ENCODE data around the gene EBF3. TPM values are rescaled to one million over a fixed set of nuclear protein-coding genes. Genes with fewer than 3 reads are reported as not detected.

EBF3 gene
- total and polyA plus RNA-seq, 7 donors, result 1.2 to 8.9 (median 4.5) TPM; not detected in 1

DNA sequence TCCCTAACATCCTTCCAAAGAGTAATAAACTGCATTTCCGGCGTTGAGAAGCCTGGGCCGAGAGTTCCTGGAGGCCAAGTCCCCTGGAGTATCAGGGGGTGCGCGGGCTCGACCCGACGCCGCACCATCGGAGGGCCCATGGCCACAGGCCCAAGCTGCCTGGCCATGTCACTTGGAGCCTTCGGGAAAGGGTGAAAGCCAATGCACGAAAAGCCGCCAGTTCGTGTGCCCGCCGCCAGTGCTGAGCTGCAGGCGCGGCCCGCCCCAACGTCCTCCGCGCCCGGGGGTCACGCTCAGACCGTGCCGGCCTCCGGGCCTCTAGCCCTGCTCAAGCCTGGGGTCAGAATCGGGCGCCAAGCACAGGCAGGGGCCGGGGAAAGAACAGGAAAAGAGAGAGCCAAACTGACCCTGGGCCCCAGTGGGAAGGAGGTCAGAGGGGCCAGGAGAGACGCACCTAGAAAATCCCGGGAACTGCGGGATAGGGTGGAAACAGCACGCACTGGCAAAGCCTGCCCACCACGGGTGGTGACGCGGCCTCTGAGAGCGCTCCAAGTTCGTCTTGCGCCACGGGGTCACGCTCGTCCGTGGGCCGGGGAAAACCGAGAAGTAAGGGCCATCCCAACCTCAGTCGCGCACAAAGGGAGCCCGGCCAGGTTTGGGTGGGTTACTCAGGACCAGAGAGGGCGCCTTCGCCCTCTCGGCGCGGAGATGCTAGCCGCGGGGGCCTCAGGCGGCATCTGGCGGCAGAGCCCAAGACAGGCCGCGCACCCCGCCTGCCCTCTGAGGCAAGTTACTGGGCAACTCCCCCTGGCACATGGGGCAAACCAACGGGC lies 4.2 kb upstream of the EBF3 start:
- no peaks in the 10 kb centered on the region for H3K36me3 ChIP-seq
- peaks cover 0 to 83% (median 76%) of the 10 kb centered on the region in 4 donors for H3K4me1 ChIP-seq
- H3K4me3 ChIP-seq, result no peak overlapping the region
- H3K27me3 ChIP-seq, result peaks cover 83 to 98% (median 86%) of the 10 kb centered on the region in 3 donors
- H3K27ac ChIP-seq, result no peak overlapping the region
- intact Hi-C loops (cut with DNase I), result no loop called here
- no peaks in the 10 kb centered on the region for H3K9me3 ChIP-seq
- no peak for TF ChIP-seq POLR2A (IDR thresholded peaks at IDR 0.05)
- no peak for TF ChIP-seq CTCF (IDR thresholded peaks at IDR 0.05)
- no peak for TF ChIP-seq EP300 (IDR thresholded peaks at IDR 0.05)
- no peak for TF ChIP-seq POLR2AphosphoS5 (IDR thresholded peaks at IDR 0.05)
- DNase-seq, result peak; percentile 56
- WGBS, 2 donors, result 10% methylated on average over 62 of the region's 62 CpGs

- H3K4me1 ChIP-seq, result peaks cover 0 to 85% (median 78%) of the 10 kb centered on the region in 4 donors
- H3K27ac ChIP-seq, result no peak overlapping the region
- peaks cover 82 to 98% (median 86%) of the 10 kb centered on the region in 3 donors for H3K27me3 ChIP-seq
- no peaks in the 10 kb centered on the region for H3K36me3 ChIP-seq
- no peak for TF ChIP-seq POLR2A (IDR thresholded peaks at IDR 0.05)
- TF ChIP-seq CTCF (IDR thresholded peaks at IDR 0.05), result no peak
- no peak for TF ChIP-seq EP300 (IDR thresholded peaks at IDR 0.05)
- no peak for TF ChIP-seq POLR2AphosphoS5 (IDR thresholded peaks at IDR 0.05)
- 19 to 23% methylated on average over 28 of the region's 28 CpGs for WGBS, 2 donors
- intact Hi-C loops (cut with DNase I), result no loop called here
- no peak overlapping the region for H3K4me3 ChIP-seq
- H3K9me3 ChIP-seq, result no peaks in the 10 kb centered on the region
- peak; percentile 48 for DNase-seq
These were observed 3.5 kb upstream of the EBF3 start for GRCh38 chr10:129967579-129968019.

DNA sequence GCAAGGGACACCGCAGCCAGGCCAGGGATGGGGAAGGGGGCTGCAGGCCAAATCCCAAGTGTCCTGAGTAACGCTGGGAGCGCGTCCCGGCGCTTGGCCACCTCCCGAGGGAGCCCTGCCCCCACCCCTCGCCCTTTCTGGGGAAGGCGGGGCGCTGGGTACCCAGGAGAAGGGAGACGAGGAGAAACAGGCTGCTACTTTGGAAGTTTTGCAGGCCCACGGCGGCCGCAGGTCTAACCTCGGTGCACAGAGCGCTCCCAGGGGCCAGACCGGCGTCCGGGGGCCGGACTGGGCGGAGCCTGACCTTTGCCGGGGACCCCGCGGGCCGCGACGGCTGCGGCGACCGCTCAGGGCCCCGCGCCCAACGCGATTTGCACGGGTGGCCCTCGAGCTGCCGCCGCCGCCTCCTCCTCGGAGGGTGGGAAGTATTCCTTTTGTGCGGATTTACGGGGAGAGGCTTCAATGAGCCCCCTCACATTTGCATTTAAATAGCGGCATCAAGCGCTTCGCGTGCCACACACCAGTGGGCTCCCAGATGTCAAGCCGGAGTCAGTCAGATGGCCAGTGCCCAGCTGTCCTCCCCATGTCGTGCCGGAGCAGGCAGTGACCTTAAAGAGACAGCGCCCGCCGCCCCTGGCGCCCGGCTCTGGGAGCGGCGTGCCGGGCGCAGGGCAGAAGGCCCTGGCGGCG lies 3.0 kb upstream of the EBF3 start:
- H3K27me3 ChIP-seq, result peaks cover 82 to 98% (median 85%) of the 10 kb centered on the region in 3 donors
- DNase-seq, result peak; percentile 52
- WGBS, 2 donors, result 9 to 13% methylated on average over 60 of the region's 60 CpGs
- H3K27ac ChIP-seq, result no peak overlapping the region
- TF ChIP-seq CTCF (IDR thresholded peaks at IDR 0.05) (no peak), POLR2A (IDR thresholded peaks at IDR 0.05) (no peak), POLR2AphosphoS5 (IDR thresholded peaks at IDR 0.05) (no peak), EP300 (IDR thresholded peaks at IDR 0.05) (no peak)
- no peaks in the 10 kb centered on the region for H3K36me3 ChIP-seq
- peaks cover 0 to 84% (median 74%) of the 10 kb centered on the region in 4 donors for H3K4me1 ChIP-seq
- H3K4me3 ChIP-seq, result no peak overlapping the region
- intact Hi-C loops (cut with DNase I), result no loop called here
- no peaks in the 10 kb centered on the region for H3K9me3 ChIP-seq

- intact Hi-C loops (cut with DNase I), result no loop called here
- no peak overlapping the region for H3K27ac ChIP-seq
- H3K4me1 ChIP-seq, result peaks cover 0 to 78% (median 69%) of the 10 kb centered on the region in 4 donors
- H3K9me3 ChIP-seq, result no peaks in the 10 kb centered on the region
- peaks cover 80 to 98% (median 87%) of the 10 kb centered on the region in 3 donors for H3K27me3 ChIP-seq
- no peaks in the 10 kb centered on the region for H3K36me3 ChIP-seq
- peak; percentile 50 for DNase-seq
- TF ChIP-seq CTCF (IDR thresholded peaks at IDR 0.05) (no peak), POLR2AphosphoS5 (IDR thresholded peaks at IDR 0.05) (no peak), EP300 (IDR thresholded peaks at IDR 0.05) (no peak), POLR2A (IDR thresholded peaks at IDR 0.05) (no peak)
- H3K4me3 ChIP-seq, result no peak overlapping the region
- WGBS, 2 donors, result 11 to 14% methylated on average over 16 of the region's 16 CpGs
These were observed 2.4 kb upstream of the EBF3 start for GRCh38 chr10:129966370-129966888.

Measured in sigmoid colon (tissue), 7 donors.